ENCODE data around the gene CCIN.

- TF ChIP-seq RFX5 (IDR thresholded peaks at IDR 0.05; ENCODE audit: low read length) (no peak), SIN3A (IDR thresholded peaks at IDR 0.05; ENCODE audit: borderline replicate concordance, low read depth, low read length) (no peak), CTCF (IDR thresholded peaks at IDR 0.05) (no peak)
Observed at GRCh38 chr9:36174271-36174670, 5.1 kb downstream of the CCIN start.

All from SK-N-SH (cell line).